ENCODE data around the gene ALDH1A3. TPM values are rescaled to one million over a fixed set of nuclear protein-coding genes. Genes with fewer than 3 reads are reported as not detected.

Gene ALDH1A3
- polyA plus RNA-seq, 1 experiment = 1.1 TPM

- DNase-seq (ENCODE audit: low read depth) = no peak
- Histone ChIP-seq H3K4me3 (ENCODE audit: low read depth, low read length) (no peak overlapping the region), H3K36me3 (ENCODE audit: control insufficient read depth, insufficient read depth, low read length) (no peaks in the 10 kb centered on the region; the same call in 1 of the 2 replicates), H3K27me3 (ENCODE audit: control insufficient read depth, insufficient read depth, low read length) (no peaks in the 10 kb centered on the region)
- TF ChIP-seq CTCF (IDR thresholded peaks at IDR 0.05; ENCODE audit: insufficient read depth, low read depth, low read length) = no peak
- ChIA-PET CTCF (no interaction called here), POLR2A (no interaction called here)
These were observed 27.0 kb upstream of the ALDH1A3 start for GRCh38 chr15:100852630-100853029.

DNA sequence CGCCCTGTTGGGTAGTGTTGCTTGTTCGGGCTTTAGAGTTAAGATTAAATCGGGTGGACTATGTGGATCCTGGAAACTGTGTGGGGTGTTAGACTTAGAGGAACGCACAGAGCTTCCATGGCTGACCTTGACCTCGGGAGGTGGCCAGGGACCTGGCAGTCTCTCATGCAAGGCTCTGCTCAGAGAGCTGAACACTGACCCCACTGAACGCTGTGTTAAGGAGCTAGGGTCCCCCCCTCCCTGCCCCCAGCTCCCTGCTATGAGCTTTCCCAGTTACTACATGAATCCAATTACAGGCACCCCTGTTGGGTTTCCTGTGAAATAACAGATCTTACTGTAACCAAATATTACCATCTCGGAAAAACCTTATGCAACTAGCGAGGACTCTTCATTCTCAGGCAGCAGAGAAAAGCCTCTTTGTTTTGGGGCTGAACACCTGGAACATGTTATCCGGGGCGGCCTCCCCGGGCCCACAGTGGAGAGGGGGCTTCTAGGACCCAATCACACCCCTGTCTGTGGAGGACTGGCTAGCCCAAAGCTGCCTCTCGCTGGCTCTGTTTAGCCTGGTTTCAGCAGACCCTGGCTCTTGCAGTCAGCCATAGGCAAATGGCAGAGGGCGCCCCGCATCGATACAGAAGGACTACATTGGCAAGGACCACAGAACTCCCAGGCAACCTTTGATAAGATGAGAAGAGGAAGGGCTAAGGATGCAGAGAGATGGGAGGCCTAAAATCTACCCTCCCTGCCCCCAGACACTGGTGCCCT, 25.8 kb upstream of the ALDH1A3 start:
- no peak for TF ChIP-seq CTCF (IDR thresholded peaks at IDR 0.05; ENCODE audit: insufficient read depth, low read depth, low read length)
- DNase-seq (ENCODE audit: low read depth) = no peak
- Histone ChIP-seq H3K4me3 (ENCODE audit: low read depth, low read length) (no peak overlapping the region), H3K36me3 (ENCODE audit: control insufficient read depth, insufficient read depth, low read length) (no peaks in the 10 kb centered on the region; the same call in 1 of the 2 replicates), H3K27me3 (ENCODE audit: control insufficient read depth, insufficient read depth, low read length) (no peaks in the 10 kb centered on the region; the same call in 1 of the 2 replicates)
- ChIA-PET POLR2A (no interaction called here), CTCF (no interaction called here)

GRCh38 chr15:100856867-100857266, 22.8 kb upstream of the ALDH1A3 start:
- CTCF ChIA-PET = interaction anchor here (0.8 to 1.6 kb wide), 2 partner anchors 12 to 16 kb away, joined by 3 read pairs; no protein-coding TSS in a partner anchor

DNA sequence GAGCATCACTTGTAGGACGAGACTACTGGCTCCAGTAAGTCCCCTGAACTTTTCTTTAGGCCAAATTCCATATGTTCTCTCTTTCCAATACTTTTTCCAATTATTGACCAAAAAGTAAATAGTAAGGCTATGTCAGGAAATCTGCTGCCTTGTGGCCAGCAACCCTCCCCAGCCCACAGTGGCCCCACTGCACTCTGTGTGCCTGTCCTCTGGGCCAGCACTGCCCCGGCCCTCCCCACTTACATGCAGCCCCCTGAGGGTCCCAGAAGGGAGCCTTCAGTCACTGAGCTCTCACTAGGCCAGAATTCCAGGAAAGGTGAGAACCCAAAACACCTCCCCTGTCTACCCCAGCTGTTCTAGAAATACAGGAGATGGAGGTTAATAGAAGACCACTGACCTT, 21.3 kb upstream of the ALDH1A3 start:
- DNase-seq (ENCODE audit: low read depth) = no peak
- no peak for TF ChIP-seq CTCF (IDR thresholded peaks at IDR 0.05; ENCODE audit: insufficient read depth, low read depth, low read length)
- POLR2A ChIA-PET = no interaction called here
- CTCF ChIA-PET = interaction anchor here (1.7 kb wide), 1 partner anchor 186 kb away, joined by 6 read pairs; no protein-coding TSS in a partner anchor
- H3K27me3 ChIP-seq (ENCODE audit: control insufficient read depth, insufficient read depth, low read length) = no peaks in the 10 kb centered on the region; the same call in 1 of the 2 replicates
- H3K4me3 ChIP-seq (ENCODE audit: low read depth, low read length) = no peak overlapping the region
- no peaks in the 10 kb centered on the region; the same call in 1 of the 2 replicates for H3K36me3 ChIP-seq (ENCODE audit: control insufficient read depth, insufficient read depth, low read length)

More at GRCh38 chr15:100856867-100857266, 22.8 kb upstream of the ALDH1A3 start:
- POLR2A ChIA-PET = no interaction called here
- no peaks in the 10 kb centered on the region; the same call in 1 of the 2 replicates for H3K36me3 ChIP-seq (ENCODE audit: control insufficient read depth, insufficient read depth, low read length)
- no peak for TF ChIP-seq CTCF (IDR thresholded peaks at IDR 0.05; ENCODE audit: insufficient read depth, low read depth, low read length)
- H3K27me3 ChIP-seq (ENCODE audit: control insufficient read depth, insufficient read depth, low read length) = no peaks in the 10 kb centered on the region; the same call in 1 of the 2 replicates
- DNase-seq (ENCODE audit: low read depth) = no peak
- H3K4me3 ChIP-seq (ENCODE audit: low read depth, low read length) = no peak overlapping the region

DNA sequence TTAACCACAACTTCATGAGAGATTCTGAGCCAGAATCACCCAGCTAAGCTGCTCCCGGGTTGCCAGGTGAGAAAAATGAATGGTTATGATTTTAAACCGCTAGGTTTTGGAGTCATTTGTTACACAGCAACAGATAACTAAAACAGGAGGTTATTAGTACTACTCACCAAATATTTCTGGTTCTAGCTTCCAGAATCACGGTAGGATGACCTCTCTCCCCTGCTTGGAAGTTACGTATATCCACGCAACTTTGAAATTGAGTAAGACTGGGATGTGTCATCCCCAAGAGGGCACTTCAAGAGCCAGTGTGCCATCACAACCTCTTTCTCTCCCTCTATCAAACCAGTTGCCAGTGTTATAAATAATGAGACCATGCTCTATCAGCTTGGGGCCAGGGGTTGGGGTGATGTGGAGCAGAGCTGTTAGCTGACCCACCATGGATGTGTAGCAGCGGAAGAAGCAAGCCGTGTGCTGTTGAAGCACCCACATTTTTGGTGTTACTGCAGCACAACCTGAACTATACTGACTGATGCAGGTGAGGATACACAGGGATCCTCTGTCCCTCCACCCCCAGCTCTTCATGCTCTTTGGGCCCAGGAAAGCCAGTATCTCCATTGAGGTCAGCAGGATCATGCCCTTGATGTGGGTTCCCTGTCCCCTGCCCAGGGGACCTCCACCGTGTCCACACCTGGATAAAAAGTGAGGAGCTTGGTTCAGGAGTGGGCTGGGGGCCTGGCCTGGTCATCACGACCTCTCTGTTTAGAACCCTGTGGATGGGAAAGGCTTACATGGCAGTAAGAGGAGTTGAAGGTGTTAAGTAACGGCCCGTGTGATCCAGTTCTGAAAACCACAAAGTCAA, 19.4 kb upstream of the ALDH1A3 start:
- TF ChIP-seq CTCF (IDR thresholded peaks at IDR 0.05; ENCODE audit: insufficient read depth, low read depth, low read length) = no peak
- Histone ChIP-seq H3K27me3 (ENCODE audit: control insufficient read depth, insufficient read depth, low read length) (no peaks in the 10 kb centered on the region; the same call in 1 of the 2 replicates), H3K4me3 (ENCODE audit: low read depth, low read length) (no peak overlapping the region), H3K36me3 (ENCODE audit: control insufficient read depth, insufficient read depth, low read length) (no peaks in the 10 kb centered on the region)
- ChIA-PET POLR2A (no interaction called here), CTCF (interaction anchor here (0.7 to 1.5 kb wide), 4 partner anchors 11 to 238 kb away, joined by 3 to 4 read pairs (median 4); no protein-coding TSS in a partner anchor)
- no peak for DNase-seq (ENCODE audit: low read depth)

All from BJ (cell line).